HG03196 (cell line): ENCODE results near the gene CAMTA1.

Experiments
- ATAC-seq: cut with Tn5 transposase; IDR thresholded peaks from one replicate; pipeline ENCODE4 v1.9.1; 2021; ENCODE audit not compliant: unreplicated experiment

Gene CAMTA1

DNA sequence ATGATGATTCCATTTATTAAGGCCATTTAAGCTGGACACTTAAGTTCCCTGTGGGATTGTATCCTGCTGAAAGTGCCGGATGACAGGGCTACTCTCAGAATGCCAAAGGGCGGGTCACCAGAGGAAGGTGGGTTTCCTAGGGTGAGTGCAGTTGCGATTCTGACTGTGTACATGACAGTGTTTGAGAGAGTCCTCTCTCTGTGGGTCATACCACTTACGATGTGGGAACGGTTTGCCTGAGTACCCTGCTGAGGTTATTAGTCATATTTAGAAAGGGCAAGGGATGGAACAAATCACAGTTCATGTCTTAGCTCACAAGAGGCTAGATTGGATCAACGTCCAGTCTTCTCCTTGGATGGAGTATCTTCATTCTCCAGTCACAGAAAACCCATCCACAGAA lies 461.9 kb downstream of the CAMTA1 start:
- no peak for ATAC-seq

DNA sequence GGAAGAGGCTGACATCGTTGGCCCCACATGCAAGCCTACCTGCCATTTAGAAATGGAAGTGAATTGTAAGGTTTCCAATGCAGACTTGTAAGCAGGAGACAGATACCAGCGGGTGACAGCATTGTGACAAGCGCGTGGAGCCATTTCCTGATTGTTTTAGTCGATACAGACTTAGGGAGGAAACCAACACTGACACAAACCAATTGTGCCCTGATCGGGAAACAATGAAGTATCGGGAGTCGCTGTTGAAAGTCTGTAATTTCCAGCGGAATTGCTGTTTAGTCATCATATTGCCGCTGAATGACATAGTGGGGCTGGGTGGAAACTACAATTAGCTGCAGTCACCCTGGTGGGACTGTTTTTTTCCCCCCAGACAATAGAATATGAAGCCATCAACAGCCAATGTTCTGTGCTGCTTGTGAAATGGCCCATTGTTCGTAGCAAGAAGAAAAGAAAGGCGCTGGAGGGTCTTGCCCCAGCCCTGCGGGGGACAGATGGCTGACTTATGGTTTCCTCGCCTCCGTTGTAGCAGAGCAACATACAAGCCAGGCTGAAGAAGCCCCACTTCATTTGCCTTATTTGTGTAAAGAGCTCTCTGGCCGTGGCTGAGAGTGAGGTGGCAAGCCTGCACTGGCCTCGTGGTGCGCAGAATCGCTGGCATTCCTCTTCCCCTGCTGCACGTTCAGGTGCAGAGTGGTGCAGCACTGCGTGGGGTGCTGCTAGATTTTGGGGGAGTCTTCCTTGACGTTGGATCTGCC lies 462.7 kb downstream of the CAMTA1 start:
- ATAC-seq: no peak

DNA sequence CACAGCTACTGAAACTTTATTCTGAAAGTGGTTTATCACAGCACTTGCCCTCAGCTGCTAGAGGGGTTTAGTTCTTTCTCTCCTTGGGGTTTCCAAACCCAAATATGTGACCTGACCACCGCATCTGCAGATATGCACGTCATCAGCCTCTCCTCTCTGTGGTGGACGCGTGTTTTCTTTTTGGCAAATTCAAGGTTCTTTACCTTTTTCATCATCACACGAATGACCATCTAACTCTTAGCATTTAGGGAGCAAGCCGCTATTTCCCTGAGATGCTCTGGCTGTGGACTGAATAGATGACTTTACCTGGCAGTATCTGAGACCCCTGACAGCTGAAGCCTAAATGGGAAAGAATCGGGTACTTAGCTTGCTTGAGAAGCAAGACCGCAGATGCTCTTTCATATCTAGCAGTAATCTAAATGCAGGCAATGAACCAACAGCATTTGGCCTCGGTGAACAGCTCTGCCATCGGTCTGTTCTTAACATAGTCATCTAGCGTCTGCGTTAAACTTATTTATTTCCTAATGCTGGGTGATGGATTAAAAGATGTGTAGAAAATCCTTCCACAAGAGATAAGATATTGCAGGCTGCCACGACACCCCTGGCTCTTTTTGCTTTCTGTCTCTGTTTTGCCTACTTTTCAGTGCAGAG lies 463.4 kb downstream of the CAMTA1 start:
- no peak for ATAC-seq

DNA sequence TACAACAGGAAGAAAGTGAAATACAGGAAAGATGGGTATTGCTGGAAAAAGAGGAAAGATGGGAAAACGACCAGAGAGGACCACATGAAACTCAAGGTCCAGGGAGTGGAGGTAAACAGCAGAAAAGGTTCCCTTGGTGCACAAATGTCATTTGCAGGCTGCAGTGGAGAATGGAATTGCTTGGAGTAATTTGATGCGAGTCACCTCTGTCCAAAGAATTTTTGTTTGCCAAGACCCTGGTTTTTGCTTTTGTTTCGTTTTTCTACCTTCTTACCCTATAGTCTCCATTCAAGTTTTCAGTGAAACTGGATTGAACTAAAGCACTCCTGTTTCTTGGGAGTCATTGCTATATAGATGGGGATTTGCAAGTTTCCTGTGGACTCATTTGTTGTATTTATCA lies 464.3 kb downstream of the CAMTA1 start:
- no peak for ATAC-seq

DNA sequence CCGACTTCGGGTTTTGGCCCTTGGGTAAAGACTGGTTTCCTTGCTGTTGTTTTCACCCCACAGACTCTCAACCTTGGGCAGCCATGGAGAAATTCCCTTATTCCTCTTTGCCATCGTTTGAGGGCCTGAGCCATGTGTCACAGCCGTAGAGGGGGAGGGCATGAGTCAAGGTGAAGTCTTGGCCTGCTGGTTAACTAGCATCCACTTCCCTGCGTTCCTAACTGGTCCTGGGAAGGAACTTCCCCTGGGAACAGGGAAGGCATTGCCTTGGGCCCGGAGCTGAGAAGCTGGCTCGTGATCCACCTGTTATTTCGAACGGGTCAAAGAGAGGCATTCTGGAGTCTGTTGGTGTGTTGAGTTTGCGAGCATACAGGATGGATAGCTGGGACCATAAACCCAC lies 464.9 kb downstream of the CAMTA1 start:
- no peak for ATAC-seq

DNA sequence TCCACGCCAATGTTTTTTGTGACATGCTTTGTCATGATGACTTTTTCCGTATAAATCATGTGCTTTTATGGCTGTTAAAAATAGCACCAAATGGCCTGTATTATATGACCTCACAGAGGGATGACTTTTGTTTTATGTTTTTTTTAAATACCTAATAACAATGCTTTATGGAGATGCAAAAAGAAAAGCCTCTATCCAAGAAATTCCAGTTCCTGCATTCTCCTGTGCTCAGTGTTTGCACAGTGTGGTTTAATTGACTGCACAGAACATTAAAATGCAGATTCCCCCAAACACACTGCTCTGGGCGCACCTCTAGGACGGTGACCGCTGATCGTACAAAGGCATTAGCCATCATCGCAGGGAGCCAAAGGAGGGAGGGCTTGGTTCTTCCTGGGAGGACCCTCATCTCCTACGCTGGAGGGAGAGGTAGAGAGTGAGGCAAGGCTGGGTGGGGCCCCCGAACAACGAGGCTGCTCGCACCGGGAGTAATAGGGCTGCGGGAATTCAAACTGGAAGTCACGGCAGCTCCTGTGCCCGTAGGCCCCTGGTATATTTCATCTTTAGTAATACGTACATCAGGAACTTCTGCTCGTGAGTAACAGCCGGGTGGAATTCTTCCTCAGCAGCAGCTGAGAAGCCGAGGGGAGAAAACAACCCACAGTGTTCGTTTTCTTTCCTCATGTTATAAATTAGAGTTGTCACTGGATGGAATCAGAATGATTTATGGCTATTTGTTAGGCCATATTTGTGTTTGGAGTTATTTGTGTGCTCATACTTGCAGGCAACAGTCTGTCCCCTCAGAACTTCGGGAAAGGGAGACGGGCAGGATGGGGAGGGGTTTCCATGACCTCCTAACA lies 465.6 kb downstream of the CAMTA1 start:
- ATAC-seq: no peak

DNA sequence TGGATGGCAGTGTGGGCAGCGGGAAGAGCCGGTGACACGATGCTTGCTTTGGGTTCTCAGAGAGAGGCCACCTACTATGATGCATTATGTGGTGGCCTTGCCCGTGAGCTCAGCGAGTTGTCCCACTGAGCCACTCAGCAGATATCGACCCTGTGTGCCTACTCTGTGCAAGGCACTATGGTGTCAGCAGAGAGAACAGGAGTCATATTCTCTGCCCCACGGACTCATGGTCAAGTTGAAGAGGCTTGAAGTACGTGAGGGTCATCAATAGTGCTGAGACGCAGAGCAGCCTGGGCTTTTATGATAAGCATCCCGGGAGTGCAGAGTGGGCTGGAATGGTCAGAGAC lies 466.2 kb downstream of the CAMTA1 start:
- ATAC-seq: no peak

DNA sequence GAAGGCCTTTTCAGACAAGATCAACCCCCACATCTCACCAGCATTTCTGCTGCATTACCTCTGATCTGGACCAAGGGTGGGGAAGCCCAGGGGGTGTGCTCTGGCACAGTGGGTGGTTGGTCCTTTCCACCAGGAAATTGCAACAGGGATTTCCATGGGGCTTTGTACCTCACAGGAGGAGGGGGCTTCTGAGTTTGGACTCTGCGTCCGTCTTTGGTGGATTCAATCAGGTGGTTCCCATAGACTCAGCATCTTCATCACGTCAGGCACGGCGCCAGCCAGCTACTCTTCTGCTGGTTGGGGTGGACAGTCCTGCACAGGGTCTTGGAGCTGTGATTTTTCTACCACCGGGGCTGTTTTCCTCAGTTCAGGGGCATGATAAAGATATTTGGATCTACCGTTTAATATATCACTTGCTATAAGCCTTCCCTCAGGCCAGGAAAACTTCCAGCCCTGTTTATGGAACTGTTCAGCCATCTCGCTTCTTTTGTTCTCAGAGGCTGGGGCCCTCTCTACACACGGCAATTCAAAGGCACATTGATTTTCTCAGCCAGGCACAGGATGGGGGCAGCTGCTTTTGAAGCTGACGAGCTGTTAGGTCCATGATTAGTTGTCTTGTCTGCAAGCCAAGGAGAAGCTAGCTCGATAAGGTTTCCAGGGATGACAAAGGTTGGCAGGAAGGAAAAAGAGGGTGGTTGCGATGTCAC lies 467.3 kb downstream of the CAMTA1 start:
- no peak for ATAC-seq

DNA sequence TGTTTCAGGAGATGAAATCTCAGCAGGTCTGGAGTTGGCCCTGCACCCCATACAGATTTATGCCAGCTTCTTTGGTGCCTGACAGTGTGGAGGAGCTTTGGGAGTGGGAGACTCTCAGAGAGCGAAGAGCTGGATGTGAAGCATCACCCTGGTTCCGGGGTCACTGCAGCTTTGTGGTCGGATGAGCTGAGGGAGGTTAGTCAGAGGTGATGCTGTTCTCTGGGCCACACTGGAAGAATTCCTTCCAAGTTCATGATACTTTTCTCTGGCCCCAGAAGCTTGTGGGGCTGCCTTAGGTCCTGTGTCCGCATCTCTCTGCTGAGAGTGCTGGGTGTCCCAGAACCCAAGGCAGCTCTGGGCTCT lies 467.8 kb downstream of the CAMTA1 start:
- no peak for ATAC-seq

DNA sequence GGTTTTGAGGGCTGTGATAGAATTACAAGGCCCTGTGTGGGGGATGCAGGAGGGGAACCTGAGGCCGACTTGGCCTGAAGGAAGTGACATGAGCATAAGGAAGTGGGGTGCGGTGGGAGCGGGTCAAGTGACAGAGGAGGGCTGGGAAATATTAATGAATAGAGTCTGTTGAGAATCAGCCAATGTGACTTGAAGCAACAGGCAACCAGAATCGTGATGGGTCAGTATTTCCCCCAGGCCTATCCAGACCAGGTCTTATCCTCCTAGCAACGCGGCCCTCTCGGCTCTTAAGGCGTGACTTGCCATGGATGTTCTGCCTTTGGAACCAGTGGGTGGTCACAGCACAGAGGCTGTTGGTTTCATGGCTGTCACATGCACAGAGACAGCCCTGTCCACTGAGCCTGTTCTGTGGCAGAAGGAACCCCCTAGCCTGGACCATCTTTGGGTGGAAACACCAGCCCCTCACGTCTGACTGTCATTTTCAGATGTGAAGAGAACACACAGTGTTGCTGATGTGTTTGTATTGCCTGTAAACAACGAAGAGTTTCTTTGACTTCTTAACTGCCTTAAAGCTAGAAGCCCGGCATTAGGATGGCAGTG lies 468.8 kb downstream of the CAMTA1 start:
- no peak for ATAC-seq

DNA sequence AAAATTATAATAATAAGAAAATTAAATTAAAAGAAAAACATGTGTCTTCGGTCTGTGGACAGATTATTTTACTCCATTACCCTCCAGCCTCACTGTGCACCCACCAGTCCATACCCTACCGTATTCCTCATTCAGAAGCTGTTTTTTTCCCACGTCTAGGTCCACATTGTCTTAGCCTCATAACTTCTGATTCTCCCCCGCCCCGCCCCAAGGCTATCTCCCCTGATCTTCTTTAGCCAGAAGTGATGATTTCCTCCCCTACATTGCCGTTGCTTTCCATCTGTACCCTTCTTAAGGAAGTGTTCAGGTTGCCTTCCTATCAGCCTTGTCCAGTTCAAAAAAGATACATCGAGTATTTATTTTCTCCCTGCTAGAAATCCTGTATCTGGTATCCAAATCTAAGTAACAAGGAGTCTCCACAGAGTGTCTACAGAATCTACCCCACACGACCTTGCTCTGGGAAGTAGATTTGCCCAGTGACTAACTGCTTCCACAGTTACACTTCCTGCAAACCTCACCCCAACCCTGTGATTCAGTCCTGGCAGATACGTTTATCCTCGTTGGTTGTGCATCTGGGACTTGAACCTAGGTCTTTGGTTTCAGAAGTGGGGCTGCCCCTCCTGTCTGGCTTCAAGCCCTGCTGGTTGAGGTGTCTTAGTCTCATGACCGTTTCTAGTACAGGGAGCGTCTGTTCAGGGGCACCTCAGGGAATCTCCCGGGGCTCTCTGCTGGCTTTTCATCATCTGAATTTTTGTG lies 470.2 kb downstream of the CAMTA1 start:
- ATAC-seq: no peak

DNA sequence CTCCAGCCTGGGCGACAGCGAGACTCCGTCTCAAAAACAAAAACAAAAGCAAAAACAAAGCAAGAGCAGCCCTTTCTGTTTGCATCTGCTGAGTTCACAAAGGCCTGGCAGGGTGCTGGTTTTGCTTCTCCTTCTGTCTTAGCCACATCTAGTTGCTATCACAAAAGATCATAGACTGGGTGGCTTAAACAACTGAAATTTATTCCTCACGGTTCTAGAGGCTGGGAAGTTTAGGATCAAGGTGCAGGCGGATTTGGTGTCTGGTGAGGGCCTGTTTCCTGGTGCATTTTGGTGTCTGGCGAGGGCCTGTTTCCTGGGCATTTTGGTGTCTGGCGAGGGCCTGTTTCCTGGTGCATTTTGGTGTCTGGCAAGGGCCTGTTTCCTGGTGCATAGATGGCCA lies 471.3 kb downstream of the CAMTA1 start:
- ATAC-seq: no peak

DNA sequence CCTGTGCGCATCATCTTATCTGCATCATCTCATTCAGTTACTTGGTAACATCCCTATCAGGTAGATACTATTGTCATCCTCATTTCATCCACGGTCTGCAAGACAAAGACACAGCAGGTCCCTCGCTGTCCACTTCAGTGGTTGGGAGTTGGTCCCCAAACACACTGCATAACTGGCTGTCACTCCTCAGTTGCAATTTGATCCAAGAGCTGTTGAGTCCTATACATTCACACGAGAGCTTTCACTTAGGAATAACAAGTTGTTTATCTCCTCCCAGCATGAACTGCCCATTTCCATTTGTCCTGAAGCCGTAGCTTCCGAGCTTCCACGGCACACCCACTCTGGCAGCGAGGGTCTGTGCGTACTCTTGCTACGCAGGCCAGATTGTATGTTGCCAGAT lies 472.0 kb downstream of the CAMTA1 start:
- no peak for ATAC-seq

DNA sequence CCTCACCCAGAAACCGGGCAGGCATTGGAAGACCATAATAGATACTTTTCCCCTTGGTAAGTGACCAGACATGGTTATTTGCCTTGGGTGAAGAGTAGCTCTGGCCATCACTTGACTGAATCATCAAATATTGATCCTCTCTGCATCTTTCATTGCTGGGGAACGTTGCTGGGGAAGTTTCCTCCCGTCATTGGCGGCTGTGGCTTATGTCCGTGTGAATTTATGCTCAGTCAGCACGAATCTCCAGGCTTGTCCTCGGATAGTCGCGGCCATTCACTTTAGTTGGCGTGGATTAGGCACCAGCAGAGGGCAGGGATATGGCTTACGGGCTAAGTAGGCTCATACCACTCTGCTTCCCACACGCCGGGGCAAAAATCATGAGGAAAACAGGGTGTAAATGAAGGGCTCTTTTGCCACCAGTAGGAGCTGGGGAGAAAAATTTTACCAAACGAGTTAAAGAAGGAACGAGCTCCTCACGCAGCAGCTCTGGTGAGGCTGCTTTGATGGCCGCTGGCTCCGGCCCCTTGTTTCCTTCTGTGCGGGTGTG lies 473.4 kb downstream of the CAMTA1 start:
- ATAC-seq: no peak

DNA sequence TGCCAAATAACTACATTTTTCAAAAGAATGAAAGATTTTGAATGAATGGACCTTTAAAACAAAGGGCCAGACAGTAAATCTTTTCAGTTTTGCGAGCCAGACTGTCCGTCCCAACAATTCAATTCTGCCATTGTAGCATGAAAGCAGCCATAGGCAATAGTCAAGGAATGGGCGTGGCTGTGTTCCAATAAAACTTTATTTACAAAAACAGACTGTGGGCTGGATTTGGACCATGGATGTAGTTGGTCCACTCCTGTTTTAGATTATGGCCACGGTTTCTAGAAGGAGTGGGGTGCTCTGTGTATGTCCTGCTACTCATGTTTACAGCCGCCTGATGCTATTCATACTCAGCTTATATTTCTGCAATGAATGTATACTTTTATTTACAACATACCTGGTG lies 474.7 kb downstream of the CAMTA1 start:
- no peak for ATAC-seq

DNA sequence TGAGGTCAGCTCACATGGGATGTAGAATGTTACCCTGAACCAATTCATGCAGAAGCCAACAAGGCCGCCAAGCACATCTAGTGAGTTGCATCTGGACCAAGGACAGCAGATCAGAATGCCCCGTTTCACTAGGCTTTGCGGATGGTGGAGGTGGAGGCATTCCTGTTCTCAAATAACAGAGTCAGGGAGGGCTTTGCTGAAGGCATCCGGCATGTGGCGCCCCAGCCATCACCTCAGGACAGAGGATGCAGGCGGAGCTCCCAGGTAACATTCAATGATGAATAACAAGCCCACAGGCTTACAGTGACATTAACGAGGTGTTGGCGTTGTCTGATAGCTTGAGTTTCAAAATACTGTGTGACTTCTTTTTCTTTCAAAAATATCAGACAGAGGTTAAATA lies 476.2 kb downstream of the CAMTA1 start:
- no peak for ATAC-seq

DNA sequence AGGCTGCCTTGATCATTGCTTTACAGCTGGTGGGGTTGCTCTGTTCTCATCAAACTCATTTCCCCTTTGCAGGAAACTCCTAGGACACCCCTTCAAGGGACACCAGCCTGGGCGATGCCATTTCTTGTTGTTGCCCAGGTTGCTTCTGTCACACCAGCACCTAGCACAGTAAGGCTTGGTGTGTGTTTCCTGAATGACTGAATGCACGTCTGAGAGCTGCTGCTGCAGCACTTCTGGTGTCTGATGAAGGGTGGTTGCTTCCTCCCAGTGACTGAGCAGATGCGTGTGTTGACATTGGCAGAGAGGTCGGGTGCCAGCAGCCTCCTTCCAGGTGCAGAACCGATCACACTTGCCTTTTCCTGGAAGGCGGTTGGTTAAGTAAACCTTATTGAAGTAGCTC lies 477.4 kb downstream of the CAMTA1 start:
- no peak for ATAC-seq

DNA sequence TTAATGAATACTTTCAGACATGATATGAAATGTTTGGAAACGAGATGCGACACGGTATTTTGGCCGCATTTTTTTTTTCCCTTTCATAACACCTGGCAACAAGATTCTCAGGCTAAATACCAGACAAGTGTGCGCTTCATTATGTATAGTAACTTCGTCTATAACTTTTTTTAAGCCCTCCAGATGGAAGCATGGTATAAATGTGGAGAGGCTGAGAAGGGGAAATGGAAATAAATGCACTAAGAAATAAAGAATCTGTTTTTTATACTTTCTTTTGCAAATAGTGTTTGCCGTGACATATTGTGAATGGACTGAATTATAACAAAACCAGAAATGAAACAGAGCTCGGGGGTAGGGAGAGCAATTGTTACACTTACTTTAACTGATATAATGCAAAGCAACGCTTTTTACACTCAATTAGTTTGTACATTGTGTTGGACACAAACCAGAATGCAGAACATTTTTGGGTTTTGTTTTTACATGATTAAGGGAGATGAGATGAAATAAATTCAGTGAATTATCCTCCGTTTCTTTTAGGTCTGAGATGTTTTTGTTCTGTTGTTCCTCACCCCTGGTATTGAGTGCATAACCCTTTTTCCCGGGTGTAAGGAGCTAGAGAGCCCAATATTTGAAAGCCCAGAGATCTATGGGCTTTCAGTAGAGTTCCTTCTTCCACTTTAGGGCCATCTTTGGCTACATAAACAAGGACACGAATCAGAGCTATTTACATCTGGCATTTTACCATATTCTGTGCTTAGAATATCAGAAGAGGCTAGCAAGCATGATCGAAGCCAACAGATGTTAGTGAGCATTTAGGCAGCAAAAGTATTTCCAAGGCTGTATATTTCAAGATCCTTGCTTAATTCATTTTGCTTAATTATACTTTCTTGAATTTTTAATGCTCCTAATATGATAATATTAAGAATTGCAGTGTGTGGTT lies 478.0 kb downstream of the CAMTA1 start:
- ATAC-seq: no peak

DNA sequence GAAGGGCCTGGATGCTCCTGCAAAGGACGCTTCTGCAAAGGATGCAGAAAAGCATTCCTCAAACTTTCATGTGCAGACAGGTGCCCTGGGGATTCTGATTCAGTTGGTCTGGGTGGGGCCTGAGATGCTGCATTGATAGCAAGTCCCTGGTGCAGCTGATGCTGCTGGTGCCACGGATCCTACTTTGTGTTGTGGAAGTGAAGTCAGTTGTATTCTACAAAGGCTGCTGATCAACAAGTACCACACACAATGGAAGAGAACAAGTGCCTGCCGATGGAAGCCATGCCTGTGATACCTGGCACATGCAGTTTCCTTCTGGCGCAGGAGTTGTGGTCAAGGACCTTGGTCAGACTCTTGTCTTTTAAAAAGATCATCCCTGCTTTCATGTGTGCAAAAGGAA lies 478.8 kb downstream of the CAMTA1 start:
- ATAC-seq: no peak
